ENCODE measurements around the gene SGTA.

Gene SGTA

DNA sequence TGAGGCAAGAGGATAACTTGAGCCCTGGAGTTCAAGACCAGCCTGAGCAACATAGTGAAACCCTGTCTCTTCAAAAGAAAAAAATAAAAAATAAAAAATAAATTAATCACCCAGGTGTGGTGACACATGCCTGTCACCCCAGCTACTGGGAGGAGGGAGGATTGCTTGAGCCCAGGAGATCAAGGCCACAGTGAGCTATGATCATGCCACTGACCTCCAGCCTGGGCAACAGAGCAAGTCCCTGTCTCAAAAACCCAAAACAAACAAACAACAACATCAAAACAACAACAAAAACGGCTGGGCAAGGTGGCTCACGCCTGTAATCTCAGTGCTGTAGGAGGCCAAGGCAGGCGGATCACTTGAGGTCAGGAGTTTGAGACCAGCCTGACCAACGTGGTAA, 39.0 kb downstream of the SGTA start:
- DNase-seq = no peak

DNA sequence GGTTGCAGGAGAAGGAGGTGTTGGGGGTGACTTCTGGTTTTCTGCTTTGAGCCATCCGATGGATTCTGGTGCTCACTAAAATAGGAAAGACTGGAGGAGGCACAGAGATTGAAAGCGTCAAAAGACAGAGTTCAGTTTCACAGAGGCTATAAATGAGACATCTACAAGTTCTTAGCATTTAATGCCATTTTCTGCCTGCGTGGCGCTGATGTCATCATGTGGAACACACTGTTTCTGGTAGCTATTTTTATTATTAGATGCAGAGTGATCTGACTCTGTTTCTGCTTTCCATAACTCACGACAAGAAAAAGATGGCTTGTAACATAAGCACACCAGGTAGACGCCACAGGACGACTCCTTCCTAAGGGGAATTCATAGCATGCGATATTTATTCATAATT, 40.0 kb downstream of the SGTA start:
- no peak for DNase-seq

DNA sequence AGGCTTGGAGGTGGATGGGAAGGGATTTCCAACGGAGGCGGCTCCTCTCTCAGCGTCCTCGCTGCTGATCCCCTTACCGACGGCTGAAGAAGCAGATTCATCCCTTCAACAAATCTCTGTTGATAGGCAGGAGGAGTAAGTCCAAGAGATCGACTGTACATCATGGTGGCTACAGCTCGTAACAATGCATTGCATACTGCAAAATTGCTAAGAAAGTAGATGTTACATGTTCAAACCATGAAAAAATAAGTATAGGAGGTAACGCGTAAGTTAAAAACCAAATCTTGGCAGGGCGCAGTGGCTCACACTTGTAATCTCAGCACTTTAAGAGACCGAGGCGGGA, 42.8 kb downstream of the SGTA start:
- DNase-seq = no peak

DNA sequence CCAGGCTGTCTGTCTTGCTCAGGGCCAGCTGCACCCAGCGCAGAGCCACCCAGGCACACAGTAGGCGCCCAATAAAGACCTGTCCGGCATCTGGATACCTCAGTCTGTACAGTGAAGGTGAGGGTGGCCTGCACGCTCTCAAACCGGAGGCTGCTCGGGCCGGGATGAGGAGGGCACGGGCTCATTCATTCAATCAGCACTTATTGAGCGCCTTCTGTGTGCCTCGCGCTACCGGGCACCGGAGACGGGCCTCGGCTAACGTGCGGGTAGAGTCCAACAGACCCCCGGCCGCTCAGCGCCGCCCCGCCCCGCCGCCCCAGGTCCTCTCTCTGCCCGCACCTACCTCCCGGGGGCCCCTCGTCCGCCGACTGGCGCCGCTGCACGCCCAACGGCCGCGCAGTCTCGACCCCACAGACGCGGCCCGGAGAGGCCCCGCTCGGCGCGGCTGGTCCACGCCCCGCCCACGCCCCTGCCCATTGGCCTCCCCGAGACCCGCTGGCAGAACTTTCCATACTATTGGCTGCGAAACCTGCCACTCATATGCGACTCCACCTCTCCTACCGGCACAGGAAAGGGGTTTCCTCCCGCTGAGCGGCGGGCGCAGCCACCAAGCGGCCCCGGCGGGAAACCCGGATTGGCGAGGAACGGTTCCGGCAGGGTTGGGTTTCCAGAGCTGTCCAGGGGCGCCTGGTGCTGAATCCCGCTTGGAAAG, 43.3 kb downstream of the SGTA start, which contains the start of gene SLC39A3:
SLC39A3 (minus strand) TSS at position 416 of the 712 bp plus-strand sequence. CDS start 2,760 bp downstream, outside the sequence.
- peak; percentile 98 for DNase-seq

DNA sequence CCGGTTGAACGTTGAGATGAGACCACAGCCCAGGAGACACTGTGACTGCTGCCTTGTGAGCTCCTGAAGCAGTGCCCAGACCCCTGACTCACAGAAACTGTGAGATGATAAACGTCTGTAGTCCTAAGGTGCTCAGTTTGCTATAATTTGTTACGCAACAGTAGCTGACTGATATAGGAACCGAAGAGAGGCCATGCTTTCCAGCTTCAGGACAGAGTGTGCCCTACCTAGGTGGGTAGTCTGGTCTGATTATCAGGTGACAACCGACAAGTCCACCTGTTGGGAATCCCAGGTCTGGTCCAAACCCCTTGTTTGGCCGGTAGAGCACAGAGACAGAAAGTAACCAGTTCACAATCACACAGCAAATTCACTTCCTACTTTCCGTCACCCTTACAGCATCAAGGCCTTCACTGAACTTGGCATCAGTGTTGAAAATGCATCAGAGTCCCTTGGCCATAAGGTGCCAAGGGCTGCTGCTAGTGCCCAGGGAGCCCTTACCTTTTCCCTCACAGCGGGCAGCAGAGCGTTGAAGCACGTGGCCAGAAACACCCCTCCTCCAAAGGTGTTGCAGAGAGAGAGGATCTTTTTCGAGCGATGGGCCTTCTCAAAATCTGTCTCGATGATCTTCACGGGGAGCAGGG, 46.4 kb downstream of the SGTA start:
- DNase-seq = no peak

DNA sequence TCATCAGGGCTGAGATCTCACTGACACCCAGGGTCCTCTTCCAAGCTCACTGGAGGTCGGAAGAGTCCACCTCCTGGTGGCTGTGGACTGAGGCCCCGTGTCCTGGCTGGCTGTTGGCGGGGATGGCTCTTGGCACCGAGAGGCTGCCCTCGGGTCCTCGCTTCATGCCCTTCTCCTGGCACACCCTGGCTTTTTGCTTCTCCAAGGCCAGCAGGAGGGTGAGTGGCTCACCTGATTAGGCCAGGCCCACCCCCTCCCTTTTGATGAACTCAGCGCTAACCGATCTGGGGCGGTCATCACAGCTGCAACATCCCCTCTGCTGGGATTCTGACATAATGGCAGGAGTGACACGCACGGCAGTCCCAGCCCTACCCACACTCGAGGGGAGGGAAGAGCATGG, 47.7 kb downstream of the SGTA start:
- DNase-seq = no peak

DNA sequence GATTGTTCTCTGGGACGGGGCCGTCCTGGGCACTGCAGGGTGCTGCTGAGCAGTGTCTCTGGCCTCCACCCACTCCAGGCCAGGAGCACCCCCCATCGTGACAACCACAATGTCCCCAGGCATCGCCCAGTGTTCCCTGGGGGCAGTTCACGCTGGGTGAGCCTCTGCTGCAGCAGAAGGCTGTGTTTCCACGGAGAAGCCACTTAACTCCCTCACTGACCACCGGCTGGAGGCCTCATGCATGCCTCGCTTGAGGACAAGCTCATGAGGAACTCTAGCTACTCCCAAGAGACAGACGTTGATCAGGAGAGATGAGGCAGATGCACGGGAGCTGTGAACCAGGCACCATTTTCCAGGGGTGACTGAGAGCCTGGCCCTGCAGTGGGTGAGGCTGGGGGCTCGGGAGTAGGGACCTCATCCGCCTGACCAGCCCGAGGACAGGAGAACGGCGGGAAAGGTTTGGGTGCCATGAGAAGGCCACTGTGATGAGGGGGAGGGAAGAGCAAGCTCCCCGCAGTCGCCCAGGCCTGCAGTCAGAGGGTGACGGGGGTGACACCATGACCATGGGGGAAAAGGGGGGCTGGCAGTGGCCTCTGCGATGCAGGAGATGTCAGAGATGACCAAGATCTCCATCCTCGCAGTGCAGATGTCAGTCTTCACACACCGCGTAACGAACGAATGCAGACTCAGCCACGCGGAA, 48.3 kb downstream of the SGTA start:
- no peak for DNase-seq

DNA sequence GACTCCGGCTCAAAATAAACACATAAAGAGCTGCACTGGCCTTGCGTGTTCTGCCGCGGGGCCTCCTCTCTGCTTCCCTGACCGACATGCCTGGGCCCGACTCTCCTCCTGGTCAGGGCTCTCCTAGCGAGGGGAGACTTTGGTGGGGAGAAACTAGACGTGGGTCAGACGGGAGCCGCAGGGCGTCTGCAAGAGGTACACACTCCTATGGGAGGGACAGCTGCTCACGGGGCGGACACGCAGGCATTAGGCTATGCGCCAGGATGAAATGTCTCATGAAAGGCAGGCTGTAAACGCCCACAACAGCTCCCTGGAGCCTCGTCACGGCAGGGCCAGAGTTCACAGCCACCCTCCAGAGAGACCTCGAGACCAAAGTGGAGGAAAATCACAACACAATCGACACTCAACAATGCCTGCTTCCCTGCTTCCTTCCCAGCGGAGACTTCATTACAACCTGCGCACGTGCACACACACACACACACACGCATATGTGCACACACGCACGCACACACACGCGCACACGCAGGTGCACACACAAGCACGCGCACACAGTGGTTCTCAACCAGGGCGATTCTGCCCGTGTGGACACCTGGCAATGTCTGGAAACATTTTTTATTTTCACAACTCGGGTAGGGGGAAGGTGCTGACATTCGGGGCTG, 49.0 kb downstream of the SGTA start:
- no peak for DNase-seq

DNA sequence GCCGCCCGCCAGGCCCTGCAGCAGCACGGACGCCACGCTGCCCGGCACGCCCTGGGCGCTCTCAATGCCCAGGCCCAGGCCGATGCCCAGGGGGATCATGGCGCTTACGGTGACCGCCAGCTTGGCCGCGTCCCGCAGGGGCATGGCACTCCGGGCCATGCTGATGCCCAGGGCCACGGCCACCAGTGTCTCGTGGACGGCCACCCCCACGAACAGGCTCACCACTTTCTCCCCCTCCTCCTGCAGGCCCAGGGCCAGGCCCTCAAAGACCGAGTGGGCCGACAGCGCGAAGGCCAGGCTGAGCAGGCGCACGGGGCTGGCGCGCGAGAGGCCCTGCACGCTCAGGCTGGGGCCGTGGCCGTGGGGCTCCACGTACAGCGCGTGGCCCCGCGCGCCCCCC, 50.2 kb downstream of the SGTA start:
- no peak for DNase-seq

DNA sequence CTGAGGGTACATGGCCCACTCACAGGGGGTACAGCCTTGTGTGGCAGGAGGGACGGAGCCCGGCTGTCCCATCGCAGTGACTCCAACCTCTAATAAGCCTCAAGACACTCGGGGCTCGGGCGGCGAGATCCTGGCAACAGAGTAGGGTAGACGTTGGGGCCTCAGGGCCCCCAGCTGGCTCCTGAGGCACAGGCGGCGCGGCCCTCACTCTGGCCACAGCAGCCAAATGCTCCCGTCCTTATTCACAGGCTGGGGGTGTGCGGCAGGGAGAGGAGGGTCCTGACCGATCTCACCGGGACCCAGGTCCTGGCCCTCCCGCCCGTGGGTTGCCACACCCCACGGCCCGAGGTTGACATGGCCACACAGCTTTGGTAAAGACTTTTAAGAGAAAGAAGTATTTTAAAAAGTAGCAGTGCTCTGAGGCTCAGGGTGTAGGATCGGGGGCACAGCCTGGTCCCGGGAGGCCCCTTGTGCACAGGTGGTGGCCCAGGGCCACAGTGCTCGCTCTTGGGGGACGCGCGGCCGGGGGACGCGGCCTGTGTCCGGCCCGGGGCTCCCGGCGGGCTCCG, 50.8 kb downstream of the SGTA start:
- no peak for DNase-seq

DNA sequence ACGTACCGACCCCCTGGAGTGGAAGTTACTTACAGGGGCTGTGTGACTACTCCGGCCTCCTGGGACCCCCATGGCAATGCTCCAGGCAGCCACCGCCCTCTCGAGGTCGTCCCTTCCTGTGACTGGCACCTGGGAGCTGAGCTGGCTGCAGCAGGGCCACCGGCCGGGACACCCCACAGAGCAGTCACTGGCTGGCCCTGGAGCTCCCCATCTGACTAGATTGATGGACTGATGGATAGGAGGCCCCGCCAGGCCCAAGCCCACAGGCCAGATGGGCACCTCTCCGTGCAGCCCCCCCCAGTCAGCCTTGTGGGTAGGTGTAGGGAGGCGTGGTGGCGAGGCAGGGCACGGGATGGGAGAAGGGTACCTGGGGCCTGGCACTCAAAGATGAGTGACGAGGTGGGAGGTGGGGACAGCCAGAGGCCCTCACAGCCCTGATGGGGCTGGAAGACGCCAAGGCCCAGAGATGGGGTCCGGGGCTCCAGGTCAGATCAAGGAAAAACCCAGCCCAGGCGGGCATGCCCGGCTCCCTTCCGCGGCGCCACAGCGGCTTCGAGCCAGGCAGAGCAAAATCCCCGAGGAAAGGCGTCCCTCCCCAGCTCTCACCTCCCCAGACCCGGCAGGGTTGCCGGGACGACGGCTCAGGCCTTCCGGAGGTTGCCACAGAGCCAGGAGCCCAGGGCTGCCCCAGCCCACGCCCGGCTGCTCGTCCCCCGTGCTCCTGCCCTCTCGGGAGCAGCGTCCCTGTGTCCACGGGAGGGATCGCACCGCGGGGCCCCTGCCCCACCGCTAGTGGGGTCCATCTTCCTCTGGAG, 51.7 kb downstream of the SGTA start:
- DNase-seq = no peak

DNA sequence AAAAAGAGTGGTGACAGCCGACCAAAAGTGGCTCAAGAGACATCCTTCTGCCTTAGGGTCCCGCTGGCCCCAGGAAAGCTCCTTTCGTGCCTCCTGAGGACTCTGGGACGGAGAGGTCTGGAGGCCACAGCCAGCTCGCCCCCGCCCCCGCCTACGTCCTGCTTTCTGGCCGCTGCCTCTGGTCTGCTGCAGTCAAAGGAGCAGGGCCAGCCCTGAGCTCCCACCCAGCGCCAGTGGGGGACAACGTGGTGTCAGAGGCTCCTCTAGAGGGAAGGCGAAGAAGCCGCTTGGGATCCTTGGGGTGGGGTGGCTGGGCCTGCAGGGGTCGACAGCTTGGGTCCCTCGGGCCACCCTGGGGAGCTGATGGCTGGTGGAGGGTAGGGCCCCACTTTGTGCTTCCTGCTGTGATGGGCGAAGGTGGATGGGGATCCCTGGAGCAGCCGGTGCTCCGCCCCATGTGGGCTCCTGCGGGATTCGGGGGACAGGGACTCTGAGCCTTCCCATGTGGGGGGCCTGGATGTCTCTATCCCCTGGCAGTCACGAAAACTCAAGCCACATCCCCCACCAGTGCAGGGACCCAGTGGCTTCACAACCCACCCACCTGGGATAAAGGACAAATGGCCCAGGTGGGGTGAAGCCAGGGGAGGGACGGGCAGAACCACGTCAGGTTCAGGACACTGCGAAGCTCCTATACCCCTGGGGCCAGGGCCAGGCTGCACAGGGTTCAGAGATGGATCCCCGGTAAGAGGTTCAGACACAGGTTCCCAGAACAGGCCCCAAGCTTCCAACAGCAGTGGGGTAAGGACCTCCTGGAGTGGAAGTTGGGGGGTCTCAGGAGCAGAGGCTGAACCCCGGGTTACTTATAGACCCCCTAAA, 52.9 kb downstream of the SGTA start:
- DNase-seq = no peak

DNA sequence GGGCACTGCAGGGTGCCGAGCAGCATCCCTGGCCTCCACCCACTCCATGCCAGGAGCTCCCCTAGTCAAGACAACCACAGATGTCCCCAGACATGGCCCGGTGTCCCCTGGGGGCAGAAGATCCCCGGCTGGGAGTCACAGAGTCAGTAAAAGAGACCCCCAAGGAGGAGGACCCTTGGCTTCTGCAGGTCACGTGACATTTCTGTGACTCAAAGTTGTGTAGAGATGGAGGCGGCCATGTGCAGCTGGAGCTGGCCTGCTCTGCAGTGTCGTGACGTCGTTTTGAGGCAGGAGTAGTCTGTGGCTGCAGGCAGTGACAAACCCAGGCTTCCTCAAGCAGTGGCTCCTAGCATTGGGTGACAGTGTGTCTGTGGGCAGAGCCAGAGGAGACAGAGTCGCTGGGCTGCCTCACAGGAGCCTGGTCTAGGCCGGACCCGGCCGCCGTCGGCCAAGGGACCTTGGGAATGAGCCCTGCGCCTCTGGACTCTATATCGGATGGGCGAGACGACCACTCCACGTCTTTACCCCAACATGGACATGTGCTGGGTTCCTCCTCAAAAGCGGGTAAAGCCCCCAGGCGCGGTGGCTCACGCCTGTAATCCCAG, 54.2 kb downstream of the SGTA start:
- DNase-seq = no peak

DNA sequence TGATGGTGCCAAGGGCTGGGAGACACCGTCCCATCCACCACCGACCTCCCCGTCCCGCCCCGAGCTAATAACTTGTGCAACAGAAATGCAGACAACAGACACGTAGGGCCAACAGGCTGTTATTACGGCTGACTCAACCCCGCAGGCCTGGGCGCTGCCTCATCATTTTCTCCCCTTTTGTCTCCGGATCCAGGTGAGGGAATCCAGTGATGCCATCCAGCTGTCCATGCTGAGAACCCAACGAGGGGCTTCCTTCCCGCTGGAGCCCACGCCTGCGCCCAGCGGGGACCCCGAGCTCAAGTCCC, 55.5 kb downstream of the SGTA start:
- DNase-seq = no peak

DNA sequence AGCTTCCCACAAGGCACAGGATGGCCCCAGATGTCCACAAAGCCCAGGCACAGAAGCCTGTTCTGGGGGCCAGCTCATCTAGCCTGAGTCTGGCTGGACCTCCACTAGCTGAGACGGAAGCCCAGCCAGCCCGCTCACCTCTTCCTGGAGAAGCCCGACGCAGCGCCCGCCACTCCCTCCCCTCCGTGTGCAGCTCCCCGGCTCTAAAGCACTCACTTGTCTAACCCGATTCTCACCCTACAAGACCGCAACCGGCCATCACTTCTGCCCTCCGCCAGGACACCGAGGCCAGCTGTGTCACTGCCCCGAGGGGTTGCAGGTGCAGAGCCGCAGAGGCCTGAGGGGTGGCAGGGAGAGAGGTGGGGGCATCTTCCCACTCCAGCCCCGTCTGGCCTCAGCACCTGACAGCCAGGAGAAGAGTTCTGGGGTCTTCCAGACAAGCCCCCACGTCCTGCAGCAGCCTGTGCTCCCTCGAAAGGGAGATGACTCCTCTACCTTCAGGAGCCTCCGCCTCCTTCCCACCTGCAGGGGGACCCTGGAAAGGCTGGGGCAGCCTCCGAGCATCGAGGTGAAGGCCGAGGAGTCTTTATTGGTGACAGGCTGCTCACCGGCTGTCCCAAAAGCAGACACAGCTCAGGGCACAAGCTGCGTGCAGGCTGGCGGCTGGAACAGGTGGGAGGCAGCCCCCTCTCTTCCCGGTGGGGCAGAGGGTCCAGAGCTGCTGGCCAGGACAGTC, 56.0 kb downstream of the SGTA start:
- DNase-seq = no peak

DNA sequence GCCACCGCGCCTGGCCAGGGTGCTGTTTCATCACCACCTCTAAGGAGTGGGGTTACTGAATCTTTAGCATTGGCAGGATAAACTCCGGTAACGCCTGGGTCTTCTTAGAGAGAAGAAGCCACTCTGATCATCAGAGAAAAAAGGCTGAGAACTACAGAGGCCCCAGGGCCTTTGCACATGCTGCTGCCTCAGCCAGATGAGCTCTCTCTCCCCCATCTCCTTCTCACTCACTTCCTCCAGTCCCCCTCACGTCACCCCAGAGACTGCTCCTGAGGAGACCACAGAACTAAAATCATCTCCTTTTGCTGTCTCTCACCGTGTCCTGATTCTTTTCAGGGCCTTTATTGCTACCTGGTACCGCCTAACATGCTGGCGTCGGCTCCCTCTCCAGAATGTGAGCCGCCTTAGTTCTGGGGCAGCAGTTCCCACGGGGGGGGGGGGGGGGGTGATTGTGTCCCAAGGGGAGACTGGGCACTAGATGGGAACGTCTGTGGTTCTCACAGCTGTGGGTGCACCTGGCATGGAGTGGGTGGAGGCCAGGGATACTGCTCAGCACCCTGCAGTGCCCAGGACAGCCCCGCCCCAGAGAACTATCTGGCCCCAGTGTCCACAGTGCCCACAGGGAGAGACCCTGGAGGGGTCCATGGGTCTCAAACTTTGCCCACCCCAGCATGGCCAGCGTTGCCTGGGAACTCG, 56.8 kb downstream of the SGTA start:
- no peak for DNase-seq

DNA sequence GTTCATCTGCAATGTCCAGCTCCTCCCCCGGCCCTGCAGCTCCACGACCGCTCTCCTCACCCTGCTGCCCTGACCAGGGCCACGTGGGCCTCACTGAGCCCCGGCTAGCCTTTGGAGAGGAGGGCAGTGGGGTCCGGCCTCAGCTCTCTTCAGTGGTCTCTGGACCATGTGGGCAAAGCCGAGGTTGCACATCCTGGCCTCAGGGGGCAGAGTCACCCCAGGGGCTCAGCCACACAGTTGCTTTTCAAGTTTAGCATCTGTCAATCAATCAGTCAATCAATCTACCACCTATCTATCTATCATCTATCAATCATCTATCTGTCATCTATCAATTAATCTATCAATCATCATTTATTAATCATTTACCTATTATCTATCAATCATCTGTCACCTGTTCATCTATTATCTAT, 58.9 kb downstream of the SGTA start:
- DNase-seq = no peak

DNA sequence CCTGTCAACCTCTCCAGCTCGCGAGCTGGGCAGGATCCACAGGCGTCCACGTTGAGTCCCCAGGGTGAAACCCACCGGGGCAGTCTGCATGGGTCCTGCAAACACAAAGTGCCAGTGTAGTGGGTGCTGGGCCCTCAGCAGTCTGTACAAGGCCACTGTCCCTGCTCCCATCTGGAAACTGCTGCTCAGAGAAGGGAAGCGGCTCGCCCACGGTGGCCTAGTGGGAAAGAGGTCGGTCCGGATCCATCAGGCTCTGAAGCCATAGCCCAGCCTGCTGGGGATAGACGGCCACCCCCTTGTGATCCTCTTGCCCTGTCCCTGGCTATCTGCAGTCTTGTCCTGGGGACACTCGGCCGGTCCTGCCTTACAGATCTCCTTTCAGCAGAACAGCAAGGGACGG, 59.3 kb downstream of the SGTA start:
- no peak for DNase-seq

DNA sequence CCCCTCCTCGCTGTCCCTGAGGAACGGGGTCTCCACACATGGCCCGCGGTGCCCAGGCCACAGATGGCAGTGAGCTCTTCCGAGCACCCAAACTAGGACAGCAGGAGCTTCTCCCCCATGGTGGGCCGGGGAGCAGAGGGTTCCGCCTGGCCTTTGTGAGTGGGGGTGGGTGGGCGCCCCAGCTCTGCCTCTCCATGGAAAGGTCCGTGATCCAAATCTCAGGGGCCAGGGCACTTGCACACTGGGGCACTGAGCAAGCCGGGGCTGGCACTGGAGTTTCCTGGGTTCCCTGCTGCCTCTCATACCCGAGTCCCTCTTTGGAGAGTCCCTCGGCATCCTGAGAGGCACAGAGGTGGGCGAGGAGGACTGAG, 59.7 kb downstream of the SGTA start:
- DNase-seq = no peak
